Activated naive CD4-positive, alpha-beta T cell treated with anti-CD3 and anti-CD28 coated beads, Interleukin-2, amount 50 U/mL, for 72 hours (primary cell): ENCODE measurements around the gene SPRR2G. TPM values are rescaled to one million over a fixed set of nuclear protein-coding genes. Genes with fewer than 3 reads are reported as not detected.
"Not testable (repeated sequence)": the region's sequence is repeated elsewhere in the genome, so short reads cannot be mapped to it uniquely, and the experiment has no call there.

Source experiments
- ATAC-seq, 2 donors: fragments of 150-1000 bp; cut with Tn5 transposase; 2 replicates each; pipeline ENCODE4 v1.10.0; 2021; ENCODE audit warnings: mild to moderate bottlenecking in 2 of 2, moderate library complexity in 2 of 2
- DNase-seq, 2 donors: peaks; one replicate each; pipeline ENCODE4 v3.0.0; 2021 to 2022; ENCODE audit warnings: low spot score in 2 of 2
- H3K27ac Mint-ChIP-seq, 2 donors: one replicate each; pipeline ENCODE4 v1.8.0; 2022; ENCODE audit warnings: mild to moderate bottlenecking in 2 of 2, mixed read lengths in 2 of 2
- H3K36me3 Mint-ChIP-seq, 2 donors: one replicate each; pipeline ENCODE4 v1.8.0; 2022; ENCODE audit warnings: mixed read lengths in 2 of 2
- H3K9me3 Mint-ChIP-seq, 2 donors: one replicate each; pipeline ENCODE4 v1.8.0; 2022; ENCODE audit warnings: mixed read lengths in 2 of 2
- total RNA-seq, 2 donors: library from RNA; stranded (reverse); gene quantifications; one replicate each; pipeline ENCODE4 v1.2.3, GENCODE V29; 2022

Gene SPRR2G
- total RNA-seq, 2 donors from 2014 or later: not detected

DNA sequence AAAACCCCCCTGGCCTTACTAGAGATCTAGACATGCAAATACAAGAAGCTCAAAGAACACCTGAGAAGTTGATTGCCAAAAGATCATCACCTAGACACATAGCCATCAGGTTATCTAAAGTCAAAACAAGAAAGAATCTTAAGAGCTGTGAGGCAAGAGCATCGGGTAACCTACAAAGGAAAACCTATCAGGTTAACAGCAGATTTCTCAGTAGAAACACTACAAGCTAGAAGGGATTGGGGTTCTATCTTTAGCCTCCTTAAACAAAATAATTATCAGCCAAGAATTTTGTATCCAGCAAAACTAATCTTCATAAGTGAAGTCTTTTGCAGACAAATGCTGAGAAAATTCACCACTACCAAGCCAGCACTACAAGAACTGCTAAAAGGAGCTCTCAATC is 25.2 kb downstream of the SPRR2G start:
- ATAC-seq (no peak), DNase-seq (no peak)
- peaks cover 6% of the 10 kb centered on the region in 2 donors for H3K36me3 Mint-ChIP-seq
- peaks cover 9 to 13% of the 10 kb centered on the region in 2 donors for H3K9me3 Mint-ChIP-seq
- H3K27ac Mint-ChIP-seq: no peak overlapping the region

- H3K9me3 Mint-ChIP-seq: peaks cover 9 to 13% of the 10 kb centered on the region in 2 donors
- H3K27ac Mint-ChIP-seq, H3K36me3 Mint-ChIP-seq, ATAC-seq, DNase-seq: not testable (repeated sequence)
Measured at GRCh38 chr1:153123793-153124192, 26.9 kb downstream of the SPRR2G start.

GRCh38 chr1:153122831-153123421 is 27.8 kb downstream of the SPRR2G start:
- no peak for ATAC-seq
- Mint-ChIP-seq H3K36me3 (peaks cover 6% of the 10 kb centered on the region in 2 donors), H3K27ac (no peak overlapping the region), H3K9me3 (peaks cover 9 to 13% of the 10 kb centered on the region in 2 donors)
- no peak for DNase-seq

- ATAC-seq (no peak), DNase-seq (no peak)
- H3K36me3 Mint-ChIP-seq: peaks cover 6% of the 10 kb centered on the region in 2 donors
- H3K27ac Mint-ChIP-seq: no peak overlapping the region
- H3K9me3 Mint-ChIP-seq: peaks cover 9 to 13% of the 10 kb centered on the region in 2 donors
Measured at GRCh38 chr1:153120945-153121344, 29.7 kb downstream of the SPRR2G start.

GRCh38 chr1:153119491-153119971 is 31.2 kb downstream of the SPRR2G start:
- DNase-seq (no peak), ATAC-seq (no peak)
- Mint-ChIP-seq H3K27ac (no peak overlapping the region), H3K9me3 (peaks cover 2 to 6% of the 10 kb centered on the region in 2 donors), H3K36me3 (peaks cover 0 to 1% of the 10 kb centered on the region in 2 donors)

DNA sequence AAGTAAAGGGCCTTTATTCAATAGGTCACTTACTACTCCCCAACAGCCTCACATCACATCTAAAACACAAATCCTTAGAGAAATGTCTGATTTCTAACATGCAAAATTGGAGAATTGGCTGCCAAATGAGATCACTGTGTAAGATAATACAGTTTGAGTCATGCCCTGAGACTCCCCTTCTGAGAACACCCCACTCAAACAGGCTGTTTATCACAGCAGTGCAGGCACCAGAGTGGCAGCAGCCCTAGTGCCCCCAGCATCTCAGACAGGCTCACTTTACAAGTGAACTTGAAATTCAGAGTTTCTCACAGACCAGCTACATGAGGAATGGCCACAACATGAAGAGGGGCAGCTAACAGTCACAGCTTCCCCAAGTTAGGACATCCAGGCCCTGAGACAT is 35.4 kb downstream of the SPRR2G start:
- ATAC-seq, DNase-seq, H3K27ac Mint-ChIP-seq: not testable (repeated sequence)

DNA sequence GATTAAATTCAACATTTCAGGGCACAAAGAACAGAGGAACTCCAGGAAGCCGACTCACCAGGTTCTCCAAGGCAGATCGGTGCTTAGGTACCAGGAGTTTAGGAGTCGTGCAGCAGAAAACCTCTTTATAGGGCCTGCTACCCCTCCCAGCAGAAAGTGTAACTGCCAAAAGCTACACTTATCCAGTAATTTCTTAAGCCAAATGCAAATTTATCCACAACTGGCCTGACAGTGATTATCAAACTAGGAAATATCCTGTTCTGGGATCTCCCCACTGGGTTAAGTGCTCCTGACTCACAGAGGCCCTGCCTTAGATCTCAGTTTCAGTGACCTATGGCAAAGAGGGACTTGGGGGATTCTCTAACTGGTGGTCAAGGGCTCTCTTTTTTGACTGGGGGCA is 37.3 kb downstream of the SPRR2G start, which contains the start of gene SPRR2F:
SPRR2F (minus strand) TSS at position 101 of the 400 bp plus-strand sequence. CDS start 783 bp downstream, outside the sequence.
- no peak for DNase-seq
- no peaks in the 10 kb centered on the region for H3K9me3 Mint-ChIP-seq
- no peaks in the 10 kb centered on the region for H3K36me3 Mint-ChIP-seq
- H3K27ac Mint-ChIP-seq: peak within 1 kb of the TSS in 1 of 2 donors; percentile 51
- no peak for ATAC-seq

More for the DNA sequence above, 35.4 kb downstream of the SPRR2G start:
- not testable (repeated sequence) for H3K9me3 Mint-ChIP-seq, H3K36me3 Mint-ChIP-seq

- ATAC-seq, DNase-seq, H3K9me3 Mint-ChIP-seq, H3K36me3 Mint-ChIP-seq: not testable (repeated sequence)
- peak overlapping the region in 1 of 2 donors; percentile 51 for H3K27ac Mint-ChIP-seq
Measured at GRCh38 chr1:153112454-153112853, 38.2 kb downstream of the SPRR2G start.

DNA sequence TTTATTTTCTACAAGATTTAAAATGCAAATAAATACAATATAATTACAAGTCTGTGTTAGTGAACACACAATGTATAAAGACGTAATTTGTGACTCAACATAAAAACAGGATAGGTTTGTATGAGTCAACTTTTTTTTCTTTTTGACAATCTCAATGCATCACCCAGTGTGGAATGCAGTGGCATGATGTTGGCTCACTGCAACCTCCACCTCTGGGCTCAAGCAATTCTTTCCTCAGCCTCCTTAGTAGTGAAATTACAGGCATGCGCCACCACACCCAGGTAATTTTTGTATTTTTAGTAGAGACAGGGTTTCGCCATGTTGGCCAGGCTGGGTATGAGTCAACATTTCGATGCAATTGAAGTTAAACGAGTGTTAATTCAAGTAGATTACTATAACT is 50.4 kb downstream of the SPRR2G start:
- H3K36me3 Mint-ChIP-seq: no peaks in the 10 kb centered on the region
- ATAC-seq (no peak), DNase-seq (no peak)
- no peak overlapping the region for H3K27ac Mint-ChIP-seq
- H3K9me3 Mint-ChIP-seq: peaks cover 0 to 8% of the 10 kb centered on the region in 2 donors

Other genes starting within 250 kb of the SPRR2G start
- not detected for gene IVL, start 242.3 kb downstream of the SPRR2G start, total RNA-seq
- not detected for gene SPRR5, start 203.7 kb downstream of the SPRR2G start, total RNA-seq
- gene SPRR4, start 180.2 kb downstream of the SPRR2G start, total RNA-seq: not detected
- not detected for gene SPRR1A, start 166.8 kb downstream of the SPRR2G start, total RNA-seq
- not detected for gene SPRR3, start 149.1 kb downstream of the SPRR2G start, total RNA-seq
- not detected for gene SPRR1B, start 119.7 kb downstream of the SPRR2G start, total RNA-seq
- not detected for gene SPRR2D, start 109.8 kb downstream of the SPRR2G start, total RNA-seq
- not detected for gene SPRR2A, start 93.4 kb downstream of the SPRR2G start, total RNA-seq
- not detected for gene SPRR2B, start 79.3 kb downstream of the SPRR2G start, total RNA-seq
- not detected for gene SPRR2E, start 56.4 kb downstream of the SPRR2G start, total RNA-seq
- gene SPRR2F, start 37.4 kb downstream of the SPRR2G start, total RNA-seq: not detected
- gene LELP1, start 52.5 kb upstream of the SPRR2G start, total RNA-seq: not detected
- gene PRR9, start 66.7 kb upstream of the SPRR2G start, total RNA-seq: not detected
- gene LORICRIN, start 108.8 kb upstream of the SPRR2G start, total RNA-seq: not detected
- gene PGLYRP3, start 162.1 kb upstream of the SPRR2G start, total RNA-seq: not detected
- gene PGLYRP4, start 198.0 kb upstream of the SPRR2G start, total RNA-seq: not detected
- gene S100A9, start 207.0 kb upstream of the SPRR2G start, total RNA-seq: 1 to 10 TPM in 1 of 2 donors, under 1 TPM in 1; 0.73 to 1.4 TPM
- not detected for gene S100A12, start 224.7 kb upstream of the SPRR2G start, total RNA-seq
- not detected for gene S100A8, start 240.2 kb upstream of the SPRR2G start, total RNA-seq